T-helper 2 cell treated with Interferon-gamma antibody and Interleukin-4, amounts not matched to agents 5 μg/mL and 100 μg/mL, for 36 hours (primary cell): Measurements from ENCODE around the gene LRP8.

Source experiments
- DNase-seq: peaks from one replicate; pipeline ENCODE4 v3.0.0; 2021; ENCODE audit warnings: low spot score
- H3K27ac Mint-ChIP-seq: one replicate; pipeline ENCODE4 v1.8.0; 2021; ENCODE audit warnings: mild to moderate bottlenecking, mixed read lengths
- H3K27me3 Mint-ChIP-seq: one replicate; pipeline ENCODE4 v1.8.0; 2021; ENCODE audit warnings: low read depth, mixed read lengths
- H3K36me3 Mint-ChIP-seq: one replicate; pipeline ENCODE4 v1.8.0; 2021; ENCODE audit warnings: low read depth, mixed read lengths
- H3K4me1 Mint-ChIP-seq: one replicate; pipeline ENCODE4 v1.8.0; 2021; ENCODE audit warnings: low read depth, mixed read lengths
- H3K4me3 Mint-ChIP-seq: one replicate; pipeline ENCODE4 v1.8.0; 2022; ENCODE audit warnings: mild to moderate bottlenecking, moderate library complexity, mixed read lengths
- H3K9me3 Mint-ChIP-seq: one replicate; pipeline ENCODE4 v1.8.0; 2021; ENCODE audit warnings: mixed read lengths

The LRP8 gene

DNA sequence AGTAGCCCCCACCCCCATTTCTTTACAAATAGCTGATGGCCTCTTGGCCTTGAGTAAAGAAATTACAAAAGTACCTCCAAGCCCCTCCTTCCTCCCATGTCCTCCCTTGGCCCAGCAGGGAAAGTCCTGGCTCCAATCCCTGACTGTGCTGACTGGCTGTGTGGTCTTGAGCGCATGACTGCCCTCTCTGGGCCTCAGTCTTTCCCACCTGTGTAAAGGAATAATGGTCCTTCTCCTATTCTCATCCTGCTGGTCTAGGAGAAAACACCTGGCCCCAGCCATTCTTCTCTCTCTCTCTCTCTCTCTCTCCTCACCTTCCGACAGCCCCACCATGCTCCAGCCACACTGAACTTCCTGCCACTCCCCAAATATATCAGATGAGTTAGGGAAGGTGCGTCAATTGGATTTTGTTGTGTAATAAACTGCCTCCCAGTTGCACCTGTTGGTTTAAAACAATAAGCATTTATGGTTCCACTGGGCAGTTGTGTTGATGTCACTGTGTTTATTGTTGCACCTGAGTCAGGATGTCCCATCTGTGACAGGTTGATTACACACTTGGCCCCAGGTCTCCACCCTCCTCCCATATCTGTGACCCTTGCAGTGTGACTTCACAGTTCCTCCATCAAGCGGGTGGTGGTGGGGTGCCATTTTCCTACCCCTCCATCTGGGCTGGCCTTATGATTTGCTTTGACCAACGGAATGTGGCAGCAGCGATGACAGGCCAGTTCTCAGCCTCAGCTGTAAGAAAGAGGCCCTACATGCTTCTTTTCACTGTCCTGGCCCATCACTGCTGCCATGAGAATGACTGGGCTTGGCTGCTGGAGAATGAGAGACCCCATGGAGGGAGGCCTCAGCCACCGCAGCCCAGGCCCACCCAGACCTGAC, 22.3 kb upstream of the LRP8 start:
- Mint-ChIP-seq H3K27me3 (peaks cover 16% of the 10 kb centered on the region), H3K36me3 (no peaks in the 10 kb centered on the region), H3K27ac (no peak overlapping the region), H3K9me3 (no peaks in the 10 kb centered on the region), H3K4me1 (no peaks in the 10 kb centered on the region), H3K4me3 (no peak overlapping the region)
- DNase-seq, result no peak

DNA sequence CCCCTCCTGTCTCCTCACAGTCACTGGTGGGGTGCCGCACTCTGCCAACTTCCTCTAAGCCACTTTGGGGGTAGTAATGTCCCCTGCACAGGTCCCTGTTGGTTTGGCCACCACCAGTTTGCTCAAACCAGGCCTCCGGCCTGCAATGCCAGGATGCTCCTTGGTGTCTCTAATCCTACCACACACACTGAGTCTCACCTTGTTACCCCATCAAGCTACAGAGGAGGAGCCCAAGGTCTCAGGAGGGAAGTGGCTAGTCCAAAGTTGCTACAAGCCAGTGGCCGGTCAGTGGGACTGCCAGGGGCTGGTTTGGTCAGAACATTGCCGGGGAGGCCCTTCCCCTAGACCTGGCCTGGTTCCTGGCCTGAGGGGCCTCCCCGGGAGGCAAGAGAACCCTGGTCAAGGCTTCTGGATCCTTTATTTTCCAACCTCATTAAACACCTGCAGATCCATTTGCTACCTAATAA, 21.5 kb upstream of the LRP8 start:
- Mint-ChIP-seq H3K4me3 (no peak overlapping the region), H3K27ac (no peak overlapping the region), H3K27me3 (peaks cover 14% of the 10 kb centered on the region), H3K36me3 (no peaks in the 10 kb centered on the region), H3K9me3 (no peaks in the 10 kb centered on the region), H3K4me1 (no peaks in the 10 kb centered on the region)
- no peak for DNase-seq

DNA sequence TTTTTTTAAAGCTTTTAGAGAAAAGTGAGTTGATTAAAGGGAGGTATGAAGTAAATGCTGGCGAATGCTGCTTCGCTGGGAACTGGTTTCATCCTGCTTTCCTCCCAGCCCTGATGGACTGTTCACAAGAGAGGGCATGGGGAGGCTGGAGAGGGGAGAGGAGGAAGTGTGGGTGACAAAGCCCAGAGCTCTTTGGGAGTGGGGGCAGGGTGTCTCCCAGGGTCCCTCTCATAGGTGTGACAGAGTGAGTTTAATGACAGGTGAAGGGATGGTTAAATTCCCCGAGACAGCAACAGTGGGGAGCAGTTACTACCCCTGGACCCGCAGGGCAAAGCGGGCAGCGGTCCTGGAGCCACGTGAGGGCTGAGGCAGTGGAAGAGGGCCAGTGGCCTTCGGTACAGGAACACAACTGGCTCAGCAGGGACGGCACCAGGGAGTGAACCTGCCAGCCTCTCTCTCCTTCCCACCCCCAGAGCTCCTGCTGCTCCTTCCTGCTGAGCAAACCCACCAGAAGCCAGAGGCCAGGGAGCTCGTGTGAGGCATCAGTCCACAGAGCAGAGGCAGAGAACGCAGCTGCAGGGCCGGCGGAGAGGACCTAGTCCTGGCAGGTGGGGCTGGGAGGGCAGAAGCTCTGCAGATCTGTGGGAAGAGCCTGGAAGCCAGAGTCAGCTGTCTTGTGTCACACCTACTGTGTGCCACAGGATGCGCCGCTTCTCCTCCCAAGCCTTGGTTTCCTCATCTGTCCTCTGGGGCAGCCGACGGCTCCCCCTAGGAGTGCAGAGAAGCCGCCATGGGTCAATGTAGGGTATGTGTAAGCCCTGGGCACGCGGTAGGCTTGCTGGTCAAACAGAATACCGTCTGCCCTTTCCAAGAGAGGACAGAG, 20.9 kb upstream of the LRP8 start:
- no peak for DNase-seq
- peaks cover 11% of the 10 kb centered on the region for H3K27me3 Mint-ChIP-seq
- H3K36me3 Mint-ChIP-seq, result no peaks in the 10 kb centered on the region
- no peak overlapping the region for H3K27ac Mint-ChIP-seq
- no peaks in the 10 kb centered on the region for H3K4me1 Mint-ChIP-seq
- no peak overlapping the region for H3K4me3 Mint-ChIP-seq
- no peaks in the 10 kb centered on the region for H3K9me3 Mint-ChIP-seq

DNA sequence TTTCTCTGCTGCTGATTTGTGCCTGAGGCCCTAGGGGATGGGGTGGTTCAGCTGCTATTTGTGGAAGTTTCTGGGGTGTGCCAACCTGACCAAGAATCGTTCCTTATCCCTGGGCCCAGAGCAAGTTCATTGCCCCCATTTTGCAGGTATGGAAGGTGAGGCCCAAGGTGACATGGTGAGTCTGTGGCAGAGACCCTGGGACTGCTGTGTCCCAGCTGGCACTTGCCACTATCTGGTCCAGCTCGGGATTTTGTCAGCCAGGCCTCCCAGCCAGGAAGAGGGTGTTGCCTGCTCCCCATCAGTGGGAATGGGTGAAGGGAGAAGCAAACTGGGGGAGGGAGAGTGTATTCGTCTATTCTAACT, 18.9 kb upstream of the LRP8 start:
- Mint-ChIP-seq H3K9me3 (no peaks in the 10 kb centered on the region), H3K27ac (no peak overlapping the region), H3K36me3 (no peaks in the 10 kb centered on the region), H3K4me1 (no peaks in the 10 kb centered on the region), H3K4me3 (no peak overlapping the region), H3K27me3 (peaks cover under 1% of the 10 kb centered on the region)
- DNase-seq, result no peak

DNA sequence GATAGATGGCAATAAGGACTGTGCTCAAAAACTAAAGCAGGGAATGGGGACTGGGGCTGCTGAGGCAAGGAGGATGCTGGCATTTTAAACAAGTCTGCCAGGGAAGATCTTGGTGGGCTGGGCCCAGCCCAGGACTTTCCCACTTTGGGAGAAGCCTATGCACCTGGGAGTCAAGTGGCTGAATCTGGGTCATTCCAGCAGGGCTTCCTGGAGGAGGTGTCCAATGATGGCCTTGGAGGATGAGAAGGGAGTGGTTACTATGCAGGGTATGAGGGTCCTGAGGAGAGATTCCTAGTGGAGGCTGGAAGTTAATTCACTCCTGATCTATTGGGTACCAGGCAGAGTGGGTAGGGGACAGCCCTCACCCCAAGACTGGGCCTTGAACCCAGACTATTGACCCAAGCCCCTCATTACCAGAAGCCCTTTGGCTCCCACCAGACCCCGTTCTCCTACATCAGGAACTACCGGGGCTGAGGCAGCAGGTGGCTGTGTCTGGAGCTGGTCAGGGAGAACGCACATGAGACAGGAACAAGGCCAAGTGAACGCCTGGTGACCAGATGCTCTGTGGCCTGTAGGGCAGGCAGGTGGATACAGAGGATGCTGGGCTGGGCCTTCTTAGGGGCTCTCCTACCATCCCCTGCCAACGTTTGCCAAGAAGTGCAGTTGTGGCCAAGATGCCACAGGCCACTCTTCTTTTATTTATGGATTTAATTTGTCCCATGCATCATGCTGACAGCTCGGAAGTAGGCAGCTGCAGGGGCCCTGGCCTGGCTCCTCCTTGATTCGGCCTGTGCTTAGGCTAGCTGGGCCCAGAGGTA, 18.3 kb upstream of the LRP8 start:
- H3K27ac Mint-ChIP-seq, result no peak overlapping the region
- DNase-seq, result no peak
- peaks cover 1% of the 10 kb centered on the region for H3K36me3 Mint-ChIP-seq
- H3K4me1 Mint-ChIP-seq, result no peaks in the 10 kb centered on the region
- H3K27me3 Mint-ChIP-seq, result no peaks in the 10 kb centered on the region
- H3K4me3 Mint-ChIP-seq, result no peak overlapping the region
- peaks cover 4% of the 10 kb centered on the region for H3K9me3 Mint-ChIP-seq

DNA sequence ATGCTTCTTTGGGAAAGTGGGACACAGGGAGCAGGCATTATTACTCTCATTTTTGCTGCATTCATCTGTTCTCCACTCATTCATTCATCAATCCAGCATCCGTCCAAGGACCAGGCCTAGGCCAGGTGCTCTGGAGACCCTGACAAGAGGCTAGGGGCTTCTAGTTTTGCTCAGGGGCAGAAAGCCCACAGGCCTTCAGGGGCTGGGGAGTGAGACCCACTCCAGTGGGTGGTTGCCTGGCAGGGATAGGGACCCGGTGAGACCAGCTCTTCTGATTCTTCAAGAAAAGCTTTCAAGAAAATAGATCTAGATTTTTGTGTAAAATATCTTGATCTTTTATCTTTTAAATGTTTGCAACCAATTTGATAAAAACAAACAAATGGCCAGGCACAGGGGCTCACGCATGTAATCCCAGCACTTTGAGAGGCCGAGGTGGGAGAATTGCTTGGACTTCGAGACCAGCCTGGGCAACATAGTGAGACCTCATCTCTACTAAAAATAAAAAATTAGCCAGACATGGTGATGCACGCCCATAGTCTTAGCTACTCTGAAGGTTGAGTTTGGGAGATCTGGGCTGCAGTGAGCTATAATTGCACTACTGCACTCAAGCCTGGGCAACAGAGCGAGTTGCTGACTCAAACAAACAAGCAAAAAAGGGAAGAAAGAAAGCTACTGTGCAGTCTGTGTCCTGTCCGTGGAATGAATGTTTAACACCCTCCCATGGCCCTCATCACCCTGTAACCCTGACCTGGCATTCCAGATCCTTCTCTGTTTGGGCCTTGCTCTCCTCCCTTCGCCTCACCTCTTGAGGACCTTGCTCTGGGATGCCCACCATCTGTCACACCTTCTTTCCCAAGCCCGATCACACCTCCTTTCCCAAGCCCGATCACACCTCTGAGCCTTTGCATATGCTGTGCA, 17.3 kb upstream of the LRP8 start:
- Mint-ChIP-seq H3K4me1 (no peaks in the 10 kb centered on the region), H3K4me3 (no peak overlapping the region), H3K27me3 (no peaks in the 10 kb centered on the region), H3K36me3 (peaks cover 1% of the 10 kb centered on the region), H3K9me3 (peaks cover 5% of the 10 kb centered on the region), H3K27ac (peak overlapping the region; percentile 9)
- no peak for DNase-seq

DNA sequence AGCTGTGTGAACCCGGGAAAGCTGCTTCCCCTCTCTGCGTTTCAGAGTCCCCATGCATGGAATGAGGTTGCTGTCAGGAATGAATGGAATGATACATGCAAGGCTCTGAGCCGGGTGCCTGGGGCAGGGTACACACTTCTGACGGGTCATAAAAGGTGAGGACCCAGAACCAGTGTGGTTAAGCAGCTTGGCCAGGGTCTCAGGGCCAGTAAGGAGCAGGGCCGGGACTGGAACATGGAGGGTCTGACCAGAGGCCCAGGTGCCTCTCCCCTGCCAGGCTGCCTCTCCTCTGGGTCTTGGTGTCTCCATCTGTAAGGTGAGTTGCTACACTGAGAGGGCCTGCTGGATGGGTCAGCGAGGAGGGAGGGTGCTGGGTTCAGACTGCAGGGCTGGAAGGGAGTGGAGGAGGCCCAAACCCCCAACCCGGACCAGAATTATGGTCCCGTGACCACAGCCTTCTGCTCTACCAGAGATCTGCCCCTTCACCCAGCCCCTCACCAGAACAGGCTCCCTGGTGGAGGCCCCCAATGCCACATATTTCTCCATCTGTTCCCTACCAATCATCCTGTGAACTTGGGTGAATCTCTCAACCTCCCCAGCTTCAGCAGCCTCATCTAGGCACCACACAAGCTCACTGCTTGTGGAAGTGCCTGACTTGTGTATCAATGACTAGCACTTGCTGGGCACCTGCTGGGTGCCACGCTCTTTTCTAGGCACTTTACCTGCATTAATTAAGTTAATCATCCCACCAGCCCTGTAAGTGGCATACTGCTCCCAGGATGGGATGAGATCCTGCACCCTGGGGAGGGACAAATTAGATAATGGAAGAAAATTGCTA, 16.2 kb upstream of the LRP8 start:
- DNase-seq, result no peak
- no peaks in the 10 kb centered on the region for H3K4me1 Mint-ChIP-seq
- H3K9me3 Mint-ChIP-seq, result peaks cover 5% of the 10 kb centered on the region
- H3K27ac Mint-ChIP-seq, result no peak overlapping the region
- H3K36me3 Mint-ChIP-seq, result peaks cover 1% of the 10 kb centered on the region
- no peaks in the 10 kb centered on the region for H3K27me3 Mint-ChIP-seq
- no peak overlapping the region for H3K4me3 Mint-ChIP-seq

DNA sequence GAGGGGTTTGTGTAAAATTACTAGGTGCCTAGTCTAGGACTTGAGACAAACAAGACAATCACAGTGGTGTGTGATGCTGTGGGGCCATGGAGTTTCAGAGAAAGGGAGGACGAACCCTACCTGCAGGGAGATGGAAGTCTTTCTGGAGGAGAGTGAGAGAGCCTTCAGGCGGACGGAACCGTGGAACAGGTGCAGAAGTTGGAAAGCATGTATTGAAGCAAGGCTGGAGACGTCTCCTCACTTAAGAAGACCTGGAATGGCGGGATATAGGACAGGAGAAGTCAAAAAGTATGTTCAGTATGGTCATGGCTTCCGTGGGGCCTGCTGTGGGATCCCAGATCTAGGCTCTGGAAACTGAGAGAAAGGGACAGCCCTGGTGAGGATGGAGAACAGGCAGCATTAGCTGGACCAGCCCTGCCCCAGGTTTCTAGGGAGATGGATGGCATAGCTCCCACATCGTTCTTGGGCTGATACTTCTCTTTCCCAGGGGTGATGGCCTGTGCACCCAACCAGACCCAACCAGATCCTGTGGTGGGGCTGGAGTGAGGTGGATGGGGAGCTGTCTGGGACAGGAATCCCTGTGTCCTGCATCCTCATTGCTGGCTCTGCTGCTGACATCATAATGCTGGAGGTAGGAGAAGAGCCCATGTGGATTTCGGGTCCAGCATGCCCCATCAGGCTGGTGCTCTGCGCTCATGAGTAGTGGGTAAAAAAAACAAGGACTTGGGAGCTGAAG, 15.0 kb upstream of the LRP8 start:
- Mint-ChIP-seq H3K27ac (no peak overlapping the region), H3K4me1 (no peaks in the 10 kb centered on the region), H3K36me3 (peaks cover 4% of the 10 kb centered on the region), H3K9me3 (peaks cover 5% of the 10 kb centered on the region), H3K27me3 (no peaks in the 10 kb centered on the region), H3K4me3 (no peak overlapping the region)
- no peak for DNase-seq

DNA sequence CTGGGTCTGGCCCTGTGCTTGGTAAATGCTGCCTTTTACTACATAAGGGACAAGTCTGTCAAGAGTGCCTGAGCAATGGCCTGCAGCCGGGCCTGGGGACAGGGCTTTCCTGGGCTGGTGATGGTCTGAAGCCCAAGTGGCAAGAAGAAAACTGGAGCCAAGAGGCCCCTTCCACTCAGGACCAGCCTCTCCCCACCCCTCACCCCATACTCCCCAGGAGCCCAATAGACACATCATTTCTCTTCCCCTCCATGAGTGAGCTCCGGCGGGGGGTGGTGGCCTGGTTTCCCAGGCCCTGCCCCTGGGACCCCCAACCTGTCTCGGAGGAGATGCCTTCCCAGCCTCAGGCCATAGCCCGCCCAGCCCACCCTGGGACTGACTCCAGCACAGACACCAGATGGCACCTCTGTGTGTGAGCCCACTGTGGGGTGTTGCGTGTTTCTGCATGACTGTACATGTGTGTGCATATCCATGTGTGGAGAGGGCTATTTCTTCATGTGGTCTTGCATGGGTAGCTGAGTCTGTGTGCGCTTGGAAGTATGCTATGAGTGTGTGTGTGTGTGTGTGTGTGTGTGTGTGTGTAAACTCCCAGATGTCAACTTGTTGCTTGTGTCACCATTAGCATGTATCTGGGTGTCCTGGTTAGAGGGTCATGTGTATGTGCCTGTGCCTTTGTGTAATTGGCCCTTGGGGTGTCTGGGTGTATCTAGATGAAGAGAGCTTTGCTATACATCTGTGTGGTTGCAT, 14.3 kb upstream of the LRP8 start:
- Mint-ChIP-seq H3K36me3 (peaks cover 5% of the 10 kb centered on the region), H3K4me1 (no peaks in the 10 kb centered on the region), H3K27me3 (no peaks in the 10 kb centered on the region), H3K4me3 (no peak overlapping the region), H3K9me3 (peaks cover 5% of the 10 kb centered on the region), H3K27ac (no peak overlapping the region)
- DNase-seq, result no peak

DNA sequence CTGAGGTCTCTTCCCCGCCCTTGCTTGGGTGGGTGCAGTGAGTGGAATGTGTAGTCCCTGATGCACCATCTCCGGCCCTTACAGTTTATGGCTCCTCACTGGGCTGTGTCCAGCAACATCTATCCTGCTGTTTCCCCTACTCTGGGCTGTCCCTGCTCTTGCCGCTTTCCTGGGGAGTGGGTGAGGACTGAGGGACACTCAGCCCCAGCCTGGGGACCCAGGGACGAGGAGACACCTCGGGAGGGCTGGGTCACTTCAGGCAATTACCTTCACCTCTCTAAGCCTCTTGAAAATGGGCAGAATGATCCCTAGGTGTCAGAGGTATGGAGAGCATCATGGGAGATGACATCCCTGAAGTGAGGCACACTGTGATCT, 13.6 kb upstream of the LRP8 start:
- no peak for DNase-seq
- peaks cover 5% of the 10 kb centered on the region for H3K9me3 Mint-ChIP-seq

DNA sequence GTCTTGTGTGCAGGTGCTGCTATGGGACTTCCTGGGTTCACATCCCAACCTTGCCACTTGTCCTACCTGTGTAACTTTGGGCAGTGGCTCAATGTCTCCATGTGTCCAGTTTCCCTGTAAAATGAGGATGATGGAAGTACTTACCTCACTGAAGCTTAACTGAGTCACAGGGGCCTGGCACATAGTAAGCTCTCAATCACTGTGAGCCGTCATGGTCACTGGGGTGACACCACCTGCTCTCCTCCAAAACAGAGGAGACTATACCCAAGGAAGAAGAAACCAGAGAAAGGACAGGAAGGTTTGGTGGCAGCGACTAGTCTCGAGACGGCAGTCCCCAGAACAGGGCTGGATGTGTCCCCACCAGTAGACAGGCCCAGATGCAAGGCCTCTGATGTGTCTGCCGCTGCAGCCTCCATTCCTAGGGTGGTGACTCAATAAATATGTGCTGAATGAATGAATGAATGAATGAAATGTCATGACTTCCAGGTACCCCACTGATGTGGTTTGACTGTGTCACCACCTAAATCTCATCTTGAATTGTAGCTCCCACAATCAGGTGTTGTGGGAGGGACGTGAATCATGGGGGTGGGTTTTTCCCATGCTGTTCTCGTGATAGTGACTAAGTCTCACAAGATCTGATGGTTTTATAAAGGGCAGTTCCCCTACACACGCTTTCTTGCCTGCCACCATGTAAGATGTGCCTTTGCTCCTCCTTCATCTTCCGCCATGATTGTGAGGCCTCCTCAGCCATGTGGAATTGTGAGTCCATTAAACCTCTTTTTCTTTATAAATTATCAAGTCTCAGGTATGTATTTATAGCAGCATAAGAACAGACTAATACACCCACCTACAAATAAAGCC, 13.0 kb upstream of the LRP8 start:
- peaks cover 5% of the 10 kb centered on the region for H3K9me3 Mint-ChIP-seq
- H3K4me1 Mint-ChIP-seq, result no peaks in the 10 kb centered on the region
- H3K27ac Mint-ChIP-seq, result no peak overlapping the region
- DNase-seq, result peak; percentile 20
- no peak overlapping the region for H3K4me3 Mint-ChIP-seq
- peaks cover 9% of the 10 kb centered on the region for H3K36me3 Mint-ChIP-seq
- no peaks in the 10 kb centered on the region for H3K27me3 Mint-ChIP-seq

More for the DNA sequence above, 13.6 kb upstream of the LRP8 start:
- no peaks in the 10 kb centered on the region for H3K27me3 Mint-ChIP-seq
- no peak overlapping the region for H3K4me3 Mint-ChIP-seq
- H3K4me1 Mint-ChIP-seq, result no peaks in the 10 kb centered on the region
- H3K36me3 Mint-ChIP-seq, result peaks cover 6% of the 10 kb centered on the region
- no peak overlapping the region for H3K27ac Mint-ChIP-seq
